HG03460 (cell line): ENCODE data around the gene ATP8A1.

ENCODE experiments used
- ATAC-seq: cut with Tn5 transposase; IDR thresholded peaks from one replicate; pipeline ENCODE4 v1.9.1; 2021; ENCODE audit not compliant: unreplicated experiment

ATP8A1 gene

DNA sequence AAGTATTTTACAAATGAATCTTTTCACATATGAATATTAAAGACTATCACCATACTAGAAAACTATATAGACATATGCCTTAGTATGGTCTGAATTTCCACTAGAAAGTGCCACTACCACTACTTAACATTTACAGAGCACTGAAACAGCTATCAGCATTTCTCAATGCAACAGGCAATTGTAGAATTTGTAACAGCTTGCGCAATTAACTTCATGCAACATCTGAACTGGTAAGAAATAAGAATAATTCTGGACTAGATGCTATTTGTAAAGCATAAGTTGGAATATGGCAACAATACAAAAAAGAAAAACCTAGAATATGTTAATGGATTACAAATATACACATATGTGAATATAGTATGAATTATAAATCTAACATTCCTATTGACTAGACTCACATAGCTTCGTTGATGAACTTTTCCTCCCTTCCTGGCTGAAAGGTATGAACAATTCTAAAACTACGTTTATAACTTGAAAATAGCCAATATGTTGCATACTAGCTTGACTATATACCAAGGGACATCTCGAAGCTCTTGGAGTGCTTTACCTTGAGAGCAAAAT, 82.0 kb downstream of the ATP8A1 start:
- ATAC-seq, result no peak

DNA sequence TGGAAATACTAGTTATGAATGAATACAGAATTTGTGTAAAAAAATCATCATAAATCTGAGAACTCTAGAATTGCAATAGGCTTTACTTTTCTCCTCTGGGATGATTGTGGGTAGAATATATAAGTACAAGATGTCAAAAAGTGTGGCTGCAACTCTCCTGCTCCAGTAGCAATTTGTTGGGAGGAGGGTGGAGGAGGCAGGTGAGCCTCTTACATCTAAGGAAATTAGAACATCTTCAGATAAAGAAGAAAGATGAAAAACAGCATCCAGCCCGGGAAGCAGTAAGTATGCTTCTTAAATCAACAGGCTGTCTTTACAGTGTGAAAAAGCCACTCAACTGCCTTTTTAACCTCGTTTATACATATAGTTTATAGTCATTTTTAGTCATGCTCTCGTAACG, 83.7 kb downstream of the ATP8A1 start:
- no peak for ATAC-seq

DNA sequence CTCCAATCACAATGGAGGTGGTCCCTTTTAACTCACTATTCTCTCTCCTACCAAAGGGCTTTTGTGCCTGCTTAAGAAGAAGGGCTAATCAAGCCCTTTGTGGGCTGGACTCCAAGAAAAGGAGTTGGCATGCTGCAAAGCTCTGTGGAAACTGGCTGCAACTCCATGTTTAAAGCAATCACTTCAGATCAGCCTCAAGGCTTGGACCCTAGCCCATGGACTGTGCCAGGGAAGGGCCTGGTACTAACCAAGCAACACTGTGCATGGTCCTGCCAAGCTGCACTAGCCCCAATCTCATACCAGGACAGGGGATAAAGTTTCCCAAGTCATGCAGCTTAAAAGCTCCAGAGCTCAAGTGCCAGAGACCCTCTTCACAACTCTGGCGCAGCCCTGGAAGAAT, 86.7 kb downstream of the ATP8A1 start:
- ATAC-seq, result no peak

DNA sequence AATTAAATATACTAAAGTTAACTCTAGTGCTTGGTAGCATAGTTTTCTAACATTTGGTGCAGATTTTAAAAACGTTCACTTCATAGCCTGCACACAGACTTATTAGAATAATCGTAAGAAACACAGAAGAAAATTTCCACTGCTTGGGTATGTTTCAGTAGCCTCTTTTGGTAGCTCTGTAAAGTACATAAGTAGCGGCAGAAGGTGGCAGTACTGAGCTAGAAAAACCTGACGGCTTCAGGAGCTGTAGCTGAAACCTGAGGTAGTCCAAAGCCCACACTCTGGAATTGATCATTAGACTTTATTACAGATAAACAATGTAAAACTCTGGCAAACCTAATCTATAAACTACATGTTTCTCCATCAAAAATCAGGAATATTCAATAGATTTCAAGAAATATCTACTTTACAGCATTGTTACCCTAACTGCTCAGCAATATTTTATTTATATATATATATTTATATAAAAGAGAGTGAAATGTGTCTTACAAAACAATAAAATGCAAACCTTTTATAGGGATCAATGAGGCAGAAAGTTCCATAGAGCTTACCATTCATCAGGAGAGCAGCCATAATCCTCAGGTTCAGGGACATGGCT, 88.2 kb downstream of the ATP8A1 start:
- ATAC-seq, result peak; percentile 91

DNA sequence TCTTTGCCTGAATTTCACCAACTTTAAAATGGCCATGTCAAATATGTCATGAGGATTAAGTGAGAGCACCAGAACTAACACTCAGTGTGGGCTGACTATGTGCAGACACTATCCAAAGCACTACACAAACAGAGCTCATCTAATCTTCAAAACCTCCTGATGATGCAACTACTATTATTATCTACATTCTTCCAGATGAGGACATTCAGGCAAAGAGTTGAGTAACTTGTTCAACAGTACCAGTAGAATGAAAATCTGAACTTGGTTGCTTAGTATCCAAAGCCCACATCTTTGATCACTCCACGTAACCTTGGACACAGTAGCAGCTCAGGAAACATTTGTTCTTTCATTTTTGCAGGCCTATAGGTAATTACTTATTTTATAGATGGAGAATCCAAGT, 90.1 kb downstream of the ATP8A1 start:
- no peak for ATAC-seq

DNA sequence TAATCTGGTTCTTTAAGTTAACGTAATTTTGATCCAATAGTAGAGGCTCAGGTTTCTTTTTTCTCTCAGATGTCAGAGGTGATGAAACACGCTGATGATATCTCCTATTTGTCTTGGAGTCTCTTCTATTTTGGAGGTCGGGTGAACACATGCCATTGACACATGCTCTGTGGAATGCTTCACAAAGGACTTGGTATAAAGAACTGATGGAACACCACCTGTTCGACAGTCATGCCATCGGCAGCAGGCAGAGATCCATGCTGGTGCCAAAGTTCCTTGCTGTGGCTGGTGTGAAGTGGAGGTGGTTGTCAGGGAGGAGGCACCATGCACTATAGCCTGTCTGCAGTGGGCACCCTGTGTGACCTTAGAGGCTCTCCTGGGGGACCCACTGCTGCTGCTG, 94.9 kb downstream of the ATP8A1 start:
- no peak for ATAC-seq

DNA sequence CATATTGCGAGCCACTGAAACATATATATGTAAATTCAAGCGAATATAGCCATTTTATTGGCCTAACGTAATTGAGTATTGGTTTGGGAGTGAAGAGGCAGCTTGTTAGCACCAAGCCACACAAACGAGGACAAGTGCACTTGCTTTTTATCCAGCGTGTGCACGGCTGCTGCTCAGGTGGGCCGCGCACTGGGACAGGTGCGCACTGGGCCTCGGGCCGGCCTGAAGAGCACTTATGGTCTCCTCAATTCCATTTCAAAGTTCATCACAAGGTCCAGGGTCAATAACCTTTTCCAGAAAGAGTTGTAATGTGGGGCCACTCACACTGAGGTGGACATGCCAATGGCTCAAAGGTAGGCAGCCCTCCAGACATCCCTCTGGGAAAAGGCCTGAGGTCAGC, 95.9 kb downstream of the ATP8A1 start:
- no peak for ATAC-seq

DNA sequence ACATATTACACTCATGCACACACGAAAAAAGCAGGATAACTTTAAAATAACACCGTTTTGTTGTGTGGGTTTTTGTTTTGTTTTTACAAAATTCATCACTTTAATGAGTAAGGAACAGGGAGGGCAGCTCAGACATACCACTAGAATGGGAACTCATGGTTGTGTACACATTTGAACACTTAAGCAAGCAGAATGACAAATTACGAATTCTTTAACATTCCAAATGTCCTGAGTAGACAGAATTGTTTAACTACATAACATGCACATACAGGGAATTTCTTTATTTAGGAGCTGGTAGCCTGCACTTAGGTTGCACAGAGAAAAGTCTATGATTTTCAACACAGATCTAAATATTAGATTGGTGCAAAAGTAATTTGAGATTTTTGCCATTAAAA, 96.4 kb downstream of the ATP8A1 start:
- no peak for ATAC-seq

DNA sequence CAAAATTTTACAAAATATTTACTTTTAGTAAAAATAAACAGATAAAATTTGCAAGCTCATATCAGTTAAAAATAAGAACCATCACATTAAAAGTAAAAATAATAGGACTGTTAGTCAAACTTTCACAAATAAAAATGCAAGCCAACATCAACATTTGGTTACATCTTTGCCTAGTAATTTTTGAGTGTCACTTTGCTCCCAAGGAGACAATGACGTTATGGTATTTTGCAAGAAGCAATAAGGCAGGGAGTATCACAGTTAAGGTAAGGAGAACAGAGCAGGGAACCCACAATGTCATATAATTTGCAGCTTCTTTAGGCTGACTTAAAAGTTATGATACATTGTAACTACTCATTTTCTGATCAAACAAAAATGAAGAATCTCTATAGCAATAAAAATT, 98.7 kb downstream of the ATP8A1 start:
- ATAC-seq, result no peak

DNA sequence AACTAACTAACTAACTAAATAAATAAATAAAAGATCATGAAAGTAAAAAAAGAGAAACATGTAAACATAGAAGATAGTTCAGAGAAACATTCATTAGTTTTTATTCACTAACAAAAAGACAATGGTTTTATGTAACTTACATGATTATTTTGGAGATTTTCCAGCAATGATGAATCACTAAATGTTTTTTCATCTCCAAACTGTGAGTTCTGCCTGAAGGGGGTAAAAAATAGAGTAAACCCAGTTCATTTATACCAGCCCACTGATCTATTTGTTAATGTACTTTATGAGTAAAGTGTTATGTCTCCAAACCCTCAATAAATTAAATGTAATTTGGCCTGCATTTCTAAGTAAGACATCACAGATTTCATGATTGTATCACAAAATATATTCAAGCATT, 101.1 kb downstream of the ATP8A1 start:
- ATAC-seq, result no peak

DNA sequence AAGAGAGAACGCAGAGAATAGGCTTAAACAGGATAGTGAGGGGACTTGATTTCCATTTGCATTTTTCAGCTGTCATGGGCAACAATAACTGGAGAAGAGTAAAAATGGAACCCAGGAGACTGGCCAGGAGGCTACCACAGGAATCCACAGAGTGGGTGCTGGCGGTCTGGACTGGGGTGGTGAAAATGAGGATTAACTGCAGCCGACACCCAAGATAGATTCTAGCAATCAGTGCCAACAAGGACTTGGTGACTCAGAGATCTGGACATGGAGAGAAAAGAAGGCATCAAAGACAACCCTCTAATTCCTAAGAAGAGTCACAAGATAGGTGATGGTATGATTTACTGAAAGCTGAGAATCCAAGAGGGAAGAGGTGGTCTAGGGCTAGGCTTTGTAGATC, 102.8 kb downstream of the ATP8A1 start:
- ATAC-seq, result no peak

DNA sequence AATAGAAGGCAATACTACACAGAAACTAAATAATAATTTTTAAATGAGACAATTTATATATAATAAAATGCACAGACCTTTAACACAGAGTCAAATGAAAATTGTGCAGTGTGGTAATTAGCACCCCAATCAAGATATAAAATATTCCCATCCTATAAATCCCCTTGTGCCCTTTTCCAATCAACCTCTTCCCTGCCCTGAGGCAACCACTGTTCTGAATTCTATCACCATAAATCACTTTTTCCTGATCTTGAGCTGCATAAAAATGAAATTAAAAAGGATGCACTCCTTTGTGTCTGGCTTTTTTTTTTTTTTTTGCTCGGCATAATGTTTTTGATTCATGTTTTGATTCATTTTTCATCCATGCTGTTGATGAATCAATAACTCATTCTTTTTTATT, 107.0 kb downstream of the ATP8A1 start:
- no peak for ATAC-seq

DNA sequence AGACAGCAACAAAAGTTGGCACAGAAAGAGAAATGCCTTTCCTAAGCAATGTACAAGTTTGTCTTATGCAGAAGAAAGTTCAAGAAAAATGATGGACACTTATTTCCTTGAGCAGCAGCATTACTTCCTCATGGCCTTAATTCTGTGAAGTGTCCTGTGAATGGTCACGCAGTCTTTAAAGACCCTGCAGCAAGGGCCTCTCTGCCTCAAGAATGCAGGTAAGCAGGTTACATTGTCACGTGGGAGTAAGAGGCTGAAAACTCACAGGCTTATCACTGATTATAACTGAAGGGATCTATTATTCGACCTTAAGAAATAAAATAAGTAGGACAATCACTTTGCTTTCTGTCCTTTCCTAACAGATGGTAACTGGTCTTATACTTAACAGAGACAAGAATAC, 109.1 kb downstream of the ATP8A1 start:
- ATAC-seq, result no peak

DNA sequence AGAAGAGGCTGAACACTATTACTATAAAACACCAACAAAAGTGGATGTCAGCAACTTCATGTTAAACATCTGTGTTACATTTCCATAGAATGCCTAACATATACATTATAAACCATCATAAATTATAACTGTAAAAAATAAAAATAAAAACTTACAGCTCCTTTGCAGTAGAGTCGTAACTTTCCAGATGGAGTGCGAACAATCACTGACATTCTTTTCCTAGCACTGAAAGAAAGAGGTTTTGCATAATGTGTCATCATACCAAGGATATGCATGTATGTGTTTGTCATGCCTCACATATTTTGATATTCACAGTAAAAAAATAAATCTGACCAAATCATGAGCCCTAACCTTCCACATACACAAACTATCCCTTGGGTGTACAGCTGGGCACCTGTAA, 113.1 kb downstream of the ATP8A1 start:
- ATAC-seq, result no peak

DNA sequence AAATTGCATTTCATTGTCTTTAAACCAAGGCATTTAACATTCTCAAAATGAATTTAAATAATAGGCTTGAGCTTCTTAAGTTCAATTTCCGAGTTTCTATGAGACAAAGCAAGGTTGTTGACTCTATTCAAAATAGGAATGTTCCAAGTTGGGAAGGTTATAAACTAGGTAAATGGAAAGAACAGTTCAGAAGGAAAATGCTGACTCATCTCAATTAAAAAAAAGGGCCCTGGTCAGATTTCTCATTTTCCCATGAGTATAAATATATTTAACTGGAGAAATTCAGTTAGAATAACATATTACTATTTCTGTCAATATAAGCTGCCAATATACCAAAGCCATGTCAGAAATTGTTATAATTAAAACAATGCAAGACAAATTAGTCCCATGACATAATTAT, 113.8 kb downstream of the ATP8A1 start:
- no peak for ATAC-seq

DNA sequence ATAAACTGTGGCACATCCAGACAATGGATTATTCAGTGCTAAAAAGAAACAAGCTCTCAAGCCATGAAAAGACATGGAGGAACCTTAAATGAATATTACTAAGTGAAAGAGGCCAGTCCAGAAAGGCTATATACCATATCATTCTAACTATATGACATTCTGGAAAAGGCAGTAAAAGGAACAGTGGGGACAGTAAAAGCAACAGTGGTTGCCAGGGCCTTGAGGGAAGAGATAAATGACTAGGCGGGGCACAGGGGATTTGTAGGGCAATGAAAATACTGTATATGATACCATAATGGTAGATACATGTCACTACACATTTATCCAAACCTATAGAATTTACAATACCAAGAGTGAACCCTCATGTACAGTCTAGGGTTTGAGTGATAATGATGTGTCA, 115.3 kb downstream of the ATP8A1 start:
- no peak for ATAC-seq

DNA sequence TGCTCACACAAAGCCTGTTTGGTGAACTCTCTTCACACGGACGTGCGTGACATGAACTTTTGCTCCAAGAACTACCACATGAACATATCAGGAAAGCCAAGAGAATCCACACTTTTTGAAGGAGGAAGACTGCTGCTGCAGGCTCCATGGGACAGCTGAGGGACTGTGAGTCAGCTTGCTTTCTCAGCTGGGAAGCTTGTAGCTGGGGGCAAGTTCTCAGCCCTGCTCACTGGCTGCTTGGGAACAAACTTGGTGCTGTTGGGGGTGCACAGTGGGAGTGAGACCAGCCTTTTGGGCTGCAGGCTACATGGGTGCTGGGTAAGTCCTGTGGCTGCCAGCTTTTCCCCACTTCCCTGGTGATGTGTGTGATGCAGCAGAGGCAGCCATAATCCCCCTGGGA, 123.9 kb downstream of the ATP8A1 start:
- no peak for ATAC-seq

DNA sequence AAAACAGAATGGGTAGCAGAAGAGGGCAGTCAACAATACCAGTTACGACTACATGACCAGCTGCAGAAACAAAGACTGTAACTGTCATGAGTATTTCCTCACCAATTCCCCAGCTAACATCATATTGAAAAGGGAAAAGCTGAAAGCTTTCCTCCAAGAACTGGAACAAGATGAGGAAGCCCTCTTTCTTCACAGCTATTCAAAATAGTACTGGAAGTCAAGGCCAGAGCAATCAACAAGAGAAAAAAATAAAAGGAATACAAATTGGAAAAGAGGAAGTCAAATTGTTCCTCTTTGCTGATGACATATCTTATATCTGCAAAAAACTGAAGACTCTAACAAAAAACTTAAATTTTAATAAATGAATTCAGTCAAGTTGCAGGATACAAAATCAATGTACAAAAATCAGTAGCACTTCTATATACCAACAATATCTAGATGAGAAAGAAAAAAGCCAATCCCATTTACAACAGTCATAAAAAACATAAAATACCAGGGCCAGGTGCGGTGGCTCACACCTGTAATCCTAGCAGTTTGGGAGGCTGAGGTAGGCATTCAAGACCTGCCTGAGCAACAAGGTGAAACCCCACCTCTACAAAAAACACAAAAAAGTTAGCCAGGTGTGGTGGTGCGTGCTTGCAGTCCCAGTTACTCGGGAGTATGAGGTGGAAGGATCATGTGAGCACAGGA, 125.4 kb downstream of the ATP8A1 start:
- ATAC-seq, result no peak

DNA sequence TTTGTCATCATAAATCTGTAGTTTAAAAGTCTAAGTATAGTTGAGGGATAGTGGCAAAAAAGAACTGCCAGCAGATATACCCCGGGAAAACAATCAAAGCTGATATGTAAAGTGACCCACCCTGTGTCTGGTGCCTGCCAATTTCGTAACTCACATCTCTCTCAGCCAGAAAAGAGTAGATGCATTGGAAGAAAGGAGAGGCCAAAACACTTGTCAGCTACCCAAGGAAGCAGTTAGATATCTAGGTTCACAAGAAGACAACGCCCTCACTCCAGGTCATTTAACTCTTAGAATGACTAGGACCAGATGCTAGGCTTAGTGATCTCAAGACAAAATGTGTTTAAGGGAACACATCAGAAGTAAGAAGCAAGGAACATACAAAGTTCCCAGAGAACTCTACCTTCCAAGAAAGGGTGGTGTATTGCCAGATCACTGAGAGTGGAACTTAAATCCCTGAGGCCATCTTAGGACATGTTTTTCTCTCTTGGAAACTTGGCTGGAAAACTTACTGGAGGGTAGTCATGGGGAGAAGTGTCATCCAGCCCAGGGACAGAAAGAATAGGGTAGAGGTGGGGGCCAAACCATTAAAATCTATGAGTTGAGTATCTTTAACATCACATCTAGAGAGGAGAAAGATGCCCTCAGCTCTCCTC, 133.7 kb downstream of the ATP8A1 start:
- no peak for ATAC-seq

DNA sequence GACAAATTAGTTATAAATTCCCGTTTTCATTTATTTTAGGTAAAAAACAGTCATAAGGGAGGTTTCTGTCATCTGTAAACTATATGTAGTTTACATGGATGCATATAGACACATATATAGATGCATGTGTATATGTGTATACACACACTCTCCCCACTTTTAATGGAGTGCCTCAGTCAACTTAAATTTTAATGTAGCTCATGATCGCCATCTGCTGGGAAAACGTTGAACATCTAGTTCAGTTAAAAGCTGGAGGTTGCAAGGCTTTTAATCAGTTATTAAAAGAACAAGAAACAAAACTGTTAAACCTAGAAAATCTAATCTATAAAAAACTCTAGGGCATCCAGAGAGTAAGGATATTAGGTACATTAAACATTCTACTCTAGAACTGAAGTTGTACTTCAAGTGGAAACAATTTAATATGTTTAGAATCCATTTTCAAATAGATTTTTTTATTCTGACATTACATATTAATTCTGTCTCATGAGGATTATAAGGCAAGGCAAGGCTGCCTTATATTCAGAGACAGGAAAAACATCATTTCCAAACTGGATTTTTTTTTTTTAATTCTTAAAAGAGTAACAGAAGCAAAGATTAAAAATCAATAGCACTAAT, 137.0 kb downstream of the ATP8A1 start:
- ATAC-seq, result no peak

DNA sequence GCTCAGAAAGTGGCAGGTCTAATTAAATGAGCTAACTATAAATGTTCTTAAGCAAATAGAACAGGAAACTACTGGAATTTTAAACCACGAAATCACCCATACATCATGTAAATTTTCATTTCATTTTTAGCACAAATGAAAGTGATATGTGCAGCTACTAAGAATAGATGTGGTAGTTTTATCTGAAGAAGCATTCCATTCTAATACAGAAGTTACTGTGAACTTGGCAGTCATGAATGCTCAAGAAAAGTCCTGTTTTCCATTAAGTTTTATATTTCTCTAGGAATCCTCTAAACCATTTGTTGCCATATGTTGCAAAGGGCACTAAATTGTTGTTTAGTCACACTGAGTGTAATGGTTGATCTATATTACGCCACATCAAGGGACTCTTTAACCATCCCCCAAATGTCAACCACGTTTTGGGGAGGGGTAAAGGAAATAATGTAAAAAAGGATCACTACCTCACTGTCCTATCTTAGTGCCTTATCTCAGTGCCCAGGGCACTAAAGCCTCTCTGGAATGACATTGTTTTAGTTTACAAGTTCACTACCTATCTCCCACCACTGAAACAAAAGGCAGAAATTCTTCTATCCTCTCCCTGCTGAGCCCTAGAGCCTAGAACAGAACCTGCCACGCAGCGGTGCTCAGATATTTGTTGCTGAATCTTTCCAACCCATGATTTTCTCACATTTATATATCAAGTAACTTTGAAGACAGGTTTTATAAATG, 141.6 kb downstream of the ATP8A1 start:
- ATAC-seq, result no peak
